ENCODE data around the gene ANKRD1. TPM values are rescaled to one million over a fixed set of nuclear protein-coding genes. Genes with fewer than 3 reads are reported as not detected.

Gene ANKRD1
- total and polyA plus RNA-seq, 2 of the 8 experiments (the other 6 are each of a cell fraction or from before 2014, with no cell fraction given), result 0.03 TPM; not detected in 1

DNA sequence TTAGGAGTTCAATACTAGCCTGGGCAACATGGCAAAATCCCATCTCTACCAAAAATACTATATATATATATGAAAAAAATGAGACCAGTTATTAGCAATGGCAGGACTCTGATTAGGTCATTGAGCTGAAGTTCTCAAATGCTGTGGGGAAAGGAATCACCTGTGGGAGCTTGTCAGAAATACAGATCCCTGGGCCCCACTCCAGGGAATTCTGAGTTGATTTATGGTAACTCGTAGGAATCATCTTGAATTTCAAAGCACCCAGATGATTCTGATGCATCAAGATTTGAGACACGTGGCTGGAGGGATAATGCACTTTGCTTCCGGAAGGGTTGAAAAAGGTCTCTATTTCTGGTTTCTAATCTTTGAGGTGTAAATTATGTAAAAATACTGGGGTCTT is 1.0 kb upstream of the ANKRD1 start (continued):
- TF ChIP-seq PHF8 (conservative IDR thresholded peaks at IDR 0.05; ENCODE audit: low read depth, low read length), result no peak
- TF ChIP-seq MAFK (IDR thresholded peaks at IDR 0.05; ENCODE audit: low read depth, low read length), result no peak
